PC-3 (cell line): Measurements from ENCODE around the gene CLDN9.

Experiments
- CTCF ChIP-seq: fragments of 300-600 bp; sonication (generic); conservative IDR thresholded peaks from 2 replicates; pipeline ENCODE4 v1.5.1; 2017; ENCODE audit warnings: antibody characterized with exemption, low read depth, mild to moderate bottlenecking, low read length
- EZH2phosphoT487 ChIP-seq: fragments of 300-600 bp; sonication (generic); IDR thresholded peaks from 2 replicates; pipeline ENCODE4 v1.6.1; 2018; ENCODE audit warnings: mild to moderate bottlenecking, antibody characterized with exemption, low read length, borderline replicate concordance

- TF ChIP-seq CTCF (no peak), EZH2phosphoT487 (no peak)
Measured at GRCh38 chr16:3012246-3012645, 477 bp upstream of the CLDN9 start.
